ENCODE results near the gene LTBP1. TPM values are rescaled to one million over a fixed set of nuclear protein-coding genes. Genes with fewer than 3 reads are reported as not detected.

The LTBP1 gene
- total RNA-seq, 1 experiment from 2014 or later: 11.8 TPM

DNA sequence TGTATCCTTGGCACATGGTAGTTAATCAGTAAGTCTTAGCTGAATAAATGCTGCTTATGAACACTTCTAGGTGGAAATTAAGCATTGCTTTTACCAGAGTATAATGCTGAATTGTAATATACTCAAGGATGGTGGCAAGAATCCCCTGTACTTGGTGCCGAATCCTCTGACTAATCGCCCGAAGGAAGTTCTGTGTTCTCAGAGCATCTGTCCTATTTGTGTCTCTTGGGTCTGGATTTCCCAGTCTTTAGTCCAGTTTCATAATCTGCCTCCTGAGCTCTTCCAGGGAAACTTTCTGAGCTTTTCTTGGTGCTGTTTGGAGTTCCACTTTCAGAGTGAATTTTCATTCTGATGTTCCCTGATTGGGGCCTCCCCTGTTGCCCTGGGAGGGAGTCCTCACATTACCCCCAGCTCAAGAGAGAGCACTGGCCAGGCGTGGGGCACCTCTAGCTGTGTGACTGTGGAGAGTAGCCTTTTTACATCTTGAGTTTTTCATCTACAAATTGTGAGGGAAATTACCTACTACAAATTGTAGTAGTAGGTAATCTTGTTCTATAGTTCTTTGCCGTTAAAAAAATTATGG is 144.9 kb downstream of the LTBP1 start:
- no peak overlapping the region for H3K4me2 ChIP-seq (ENCODE audit: low read depth, low read length, poor library complexity, severe bottlenecking)
- no peaks in the 10 kb centered on the region for H3K9me3 ChIP-seq (ENCODE audit: low read length)
- no peaks in the 10 kb centered on the region for H4K20me1 ChIP-seq (ENCODE audit: insufficient read depth, low read depth, low read length)
- H3K27ac ChIP-seq (ENCODE audit: low read length): no peak overlapping the region
- H3K4me1 ChIP-seq (ENCODE audit: low read length): no peaks in the 10 kb centered on the region
- DNase-seq: no peak
- H2AFZ ChIP-seq (ENCODE audit: low read length): no peak overlapping the region
- H3K79me2 ChIP-seq (ENCODE audit: low read length): no peaks in the 10 kb centered on the region
- H3K4me3 ChIP-seq (ENCODE audit: low read length): no peak overlapping the region
- no peaks in the 10 kb centered on the region for H3K27me3 ChIP-seq (ENCODE audit: low read length)
- no peaks in the 10 kb centered on the region for H3K36me3 ChIP-seq (ENCODE audit: insufficient read depth, low read length)
- no peak overlapping the region for H3K9ac ChIP-seq (ENCODE audit: low read length)
- no peaks in the 10 kb centered on the region for H3K9me2 ChIP-seq (replicated peaks; ENCODE audit: insufficient read depth, low read length)

DNA sequence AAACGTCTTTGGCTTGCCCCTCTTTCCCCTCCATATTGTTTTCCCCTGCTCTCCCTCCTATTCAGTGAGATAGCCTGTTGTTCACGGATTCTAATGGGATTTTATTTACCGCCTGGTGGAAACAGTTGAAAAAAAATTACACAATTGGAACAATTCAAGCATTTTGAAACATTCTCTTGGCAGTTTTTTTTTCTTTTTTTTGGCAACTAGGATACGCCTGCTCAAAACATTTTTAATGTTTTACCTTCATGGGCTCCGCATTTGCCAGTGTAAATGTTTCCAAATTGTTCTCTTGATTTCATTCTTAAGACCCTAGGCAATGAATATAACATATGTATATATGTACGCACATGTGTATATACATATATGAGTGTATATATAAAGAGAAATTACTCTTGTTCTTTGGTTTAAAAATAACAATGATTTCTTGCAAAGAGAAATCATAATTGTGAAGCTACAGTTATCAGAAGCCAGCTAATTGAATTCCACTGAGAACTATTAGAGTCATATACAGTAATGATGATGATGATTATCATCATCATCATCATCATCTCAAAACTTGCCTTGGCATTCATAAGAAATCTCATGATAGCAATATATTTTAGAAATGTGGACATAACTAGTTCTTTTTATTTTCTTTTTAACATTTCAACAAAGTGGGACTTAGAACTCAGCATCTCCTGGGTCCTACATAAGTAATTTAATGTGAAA is 146.7 kb downstream of the LTBP1 start:
- H3K27me3 ChIP-seq (ENCODE audit: low read length): no peaks in the 10 kb centered on the region
- no peaks in the 10 kb centered on the region for H3K9me3 ChIP-seq (ENCODE audit: low read length)
- no peak overlapping the region for H3K4me3 ChIP-seq (ENCODE audit: low read length)
- H3K79me2 ChIP-seq (ENCODE audit: low read length): no peaks in the 10 kb centered on the region
- H3K4me2 ChIP-seq (ENCODE audit: low read depth, low read length, poor library complexity, severe bottlenecking): no peak overlapping the region
- H4K20me1 ChIP-seq (ENCODE audit: insufficient read depth, low read depth, low read length): no peaks in the 10 kb centered on the region
- no peak for DNase-seq
- H3K9me2 ChIP-seq (replicated peaks; ENCODE audit: insufficient read depth, low read length): no peaks in the 10 kb centered on the region
- H3K27ac ChIP-seq (ENCODE audit: low read length): no peak overlapping the region
- H2AFZ ChIP-seq (ENCODE audit: low read length): no peak overlapping the region
- no peaks in the 10 kb centered on the region for H3K36me3 ChIP-seq (ENCODE audit: insufficient read depth, low read length)
- no peaks in the 10 kb centered on the region for H3K4me1 ChIP-seq (ENCODE audit: low read length)
- H3K9ac ChIP-seq (ENCODE audit: low read length): no peak overlapping the region

DNA sequence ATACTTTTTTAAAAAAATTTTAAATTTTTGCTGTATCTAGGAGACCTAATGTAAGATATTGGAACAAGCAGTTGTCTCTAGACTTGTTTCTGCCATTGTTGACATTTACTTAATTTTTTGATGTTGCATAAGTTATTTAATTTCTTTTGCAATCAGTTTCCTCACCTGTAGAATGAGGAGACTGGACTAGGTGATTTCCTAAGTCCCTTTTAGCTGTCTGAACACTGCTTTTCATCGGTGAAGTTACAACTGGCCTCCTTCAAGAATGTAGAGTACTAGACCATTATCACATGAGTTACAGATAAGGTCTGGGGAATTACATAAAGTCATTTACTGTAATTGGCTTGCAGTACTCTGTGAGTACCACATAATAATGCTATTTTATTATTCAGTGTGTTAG is 147.6 kb downstream of the LTBP1 start:
- Histone ChIP-seq H3K4me1 (ENCODE audit: low read length) (no peaks in the 10 kb centered on the region), H3K9me2 (replicated peaks; ENCODE audit: insufficient read depth, low read length) (no peaks in the 10 kb centered on the region), H3K36me3 (ENCODE audit: insufficient read depth, low read length) (no peaks in the 10 kb centered on the region), H3K9me3 (ENCODE audit: low read length) (no peaks in the 10 kb centered on the region), H3K4me2 (ENCODE audit: low read depth, low read length, poor library complexity, severe bottlenecking) (no peak overlapping the region), H4K20me1 (ENCODE audit: insufficient read depth, low read depth, low read length) (no peaks in the 10 kb centered on the region), H3K27ac (ENCODE audit: low read length) (no peak overlapping the region), H3K27me3 (ENCODE audit: low read length) (no peaks in the 10 kb centered on the region), H3K4me3 (ENCODE audit: low read length) (no peak overlapping the region), H2AFZ (ENCODE audit: low read length) (no peak overlapping the region), H3K9ac (ENCODE audit: low read length) (no peak overlapping the region), H3K79me2 (ENCODE audit: low read length) (no peaks in the 10 kb centered on the region)
- DNase-seq: no peak

DNA sequence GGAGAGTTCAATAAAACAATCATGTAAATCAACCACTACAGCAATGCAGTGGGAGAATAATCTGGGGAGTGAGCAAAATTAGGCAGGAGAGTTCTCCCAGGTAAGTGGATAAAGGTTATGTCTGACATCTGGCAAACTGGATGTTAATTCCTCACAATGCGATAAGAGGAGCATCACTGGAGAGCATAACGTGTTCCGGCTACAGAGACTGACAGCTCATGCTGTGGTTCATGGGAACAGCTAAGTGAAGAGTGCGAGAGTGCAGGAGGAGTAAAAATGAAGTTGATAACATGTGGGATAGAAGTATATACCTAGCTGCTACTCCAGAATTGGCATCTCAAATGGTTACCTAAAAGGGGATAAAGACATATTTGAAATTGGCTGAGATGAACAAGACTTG is 153.2 kb downstream of the LTBP1 start:
- Histone ChIP-seq H4K20me1 (ENCODE audit: insufficient read depth, low read depth, low read length) (peaks cover 6% of the 10 kb centered on the region; the same call in 1 of the 2 replicates), H3K79me2 (ENCODE audit: low read length) (no peaks in the 10 kb centered on the region)

DNA sequence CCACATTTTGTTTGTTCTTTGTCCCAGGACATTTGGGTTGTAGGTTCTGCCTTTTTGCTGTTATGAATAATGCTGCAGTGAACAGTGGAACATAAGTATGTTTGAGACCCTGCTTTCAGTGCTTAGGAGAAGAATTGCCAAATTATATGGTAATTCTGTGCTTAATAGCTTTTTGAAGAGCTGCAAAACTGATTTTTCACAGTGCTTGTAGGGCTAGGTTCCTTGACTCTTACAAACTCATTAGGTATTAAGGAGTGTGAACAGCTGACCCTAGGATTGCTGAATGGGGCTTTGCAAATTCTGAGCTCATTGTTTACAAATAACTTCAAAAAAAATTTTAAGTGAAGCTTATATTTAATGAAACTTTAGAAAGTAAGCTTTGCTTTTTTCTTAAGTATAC is 154.2 kb downstream of the LTBP1 start:
- Histone ChIP-seq H3K9me3 (ENCODE audit: low read length) (no peaks in the 10 kb centered on the region), H3K9me2 (replicated peaks; ENCODE audit: insufficient read depth, low read length) (no peaks in the 10 kb centered on the region), H4K20me1 (ENCODE audit: insufficient read depth, low read depth, low read length) (peaks cover 6% of the 10 kb centered on the region; the same call in 1 of the 2 replicates), H3K36me3 (ENCODE audit: insufficient read depth, low read length) (no peaks in the 10 kb centered on the region), H3K4me3 (ENCODE audit: low read length) (no peak overlapping the region), H3K27ac (ENCODE audit: low read length) (no peak overlapping the region), H3K4me1 (ENCODE audit: low read length) (no peaks in the 10 kb centered on the region), H3K27me3 (ENCODE audit: low read length) (no peaks in the 10 kb centered on the region), H2AFZ (ENCODE audit: low read length) (no peak overlapping the region), H3K9ac (ENCODE audit: low read length) (no peak overlapping the region), H3K79me2 (ENCODE audit: low read length) (no peaks in the 10 kb centered on the region), H3K4me2 (ENCODE audit: low read depth, low read length, poor library complexity, severe bottlenecking) (no peak overlapping the region)
- no peak for DNase-seq

More for the DNA sequence above, 153.2 kb downstream of the LTBP1 start:
- Histone ChIP-seq H3K9me3 (ENCODE audit: low read length) (no peaks in the 10 kb centered on the region), H3K4me3 (ENCODE audit: low read length) (no peak overlapping the region), H3K9ac (ENCODE audit: low read length) (no peak overlapping the region), H3K27ac (ENCODE audit: low read length) (no peak overlapping the region), H3K4me2 (ENCODE audit: low read depth, low read length, poor library complexity, severe bottlenecking) (no peak overlapping the region), H2AFZ (ENCODE audit: low read length) (no peak overlapping the region), H3K4me1 (ENCODE audit: low read length) (no peaks in the 10 kb centered on the region), H3K9me2 (replicated peaks; ENCODE audit: insufficient read depth, low read length) (no peaks in the 10 kb centered on the region), H3K27me3 (ENCODE audit: low read length) (no peaks in the 10 kb centered on the region), H3K36me3 (ENCODE audit: insufficient read depth, low read length) (no peaks in the 10 kb centered on the region)
- no peak for DNase-seq

DNA sequence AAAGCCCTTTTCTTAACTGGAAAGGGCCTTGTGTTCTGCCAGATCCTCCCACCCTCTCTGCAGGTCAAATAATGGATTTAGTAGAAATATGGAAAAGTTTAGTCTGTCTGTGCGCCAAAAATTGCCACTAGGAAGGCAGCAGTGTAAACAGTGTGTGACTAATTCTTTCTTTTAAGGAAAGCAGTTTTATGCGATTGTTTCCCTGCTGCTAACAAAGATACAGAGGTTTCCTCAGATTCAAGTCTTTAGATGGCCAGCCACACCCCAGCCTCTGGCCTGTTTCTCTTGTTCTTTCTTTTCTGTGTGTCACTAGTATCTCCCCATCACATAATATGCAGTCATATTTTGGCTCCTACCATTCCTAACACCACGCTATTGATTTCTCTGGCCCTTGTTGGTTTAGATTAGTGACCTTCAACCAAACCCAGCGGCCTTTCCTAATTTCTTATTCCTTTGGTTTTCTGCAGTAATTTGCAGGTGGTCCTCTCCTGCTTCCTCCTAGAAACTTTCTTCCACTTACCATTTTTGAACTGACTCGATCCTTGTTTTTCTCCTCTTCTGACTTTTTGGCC is 157.4 kb downstream of the LTBP1 start:
- H3K79me2 ChIP-seq (ENCODE audit: low read length): no peaks in the 10 kb centered on the region
- H3K4me3 ChIP-seq (ENCODE audit: low read length): no peak overlapping the region
- no peaks in the 10 kb centered on the region for H3K9me2 ChIP-seq (replicated peaks; ENCODE audit: insufficient read depth, low read length)
- no peak overlapping the region for H3K27ac ChIP-seq (ENCODE audit: low read length)
- H2AFZ ChIP-seq (ENCODE audit: low read length): no peak overlapping the region
- no peak for DNase-seq
- peaks cover 6% of the 10 kb centered on the region; the same call in 1 of the 2 replicates for H4K20me1 ChIP-seq (ENCODE audit: insufficient read depth, low read depth, low read length)
- no peak overlapping the region for H3K4me2 ChIP-seq (ENCODE audit: low read depth, low read length, poor library complexity, severe bottlenecking)
- no peaks in the 10 kb centered on the region for H3K36me3 ChIP-seq (ENCODE audit: insufficient read depth, low read length)
- H3K27me3 ChIP-seq (ENCODE audit: low read length): no peaks in the 10 kb centered on the region
- H3K9me3 ChIP-seq (ENCODE audit: low read length): no peaks in the 10 kb centered on the region
- H3K9ac ChIP-seq (ENCODE audit: low read length): no peak overlapping the region
- no peaks in the 10 kb centered on the region for H3K4me1 ChIP-seq (ENCODE audit: low read length)

DNA sequence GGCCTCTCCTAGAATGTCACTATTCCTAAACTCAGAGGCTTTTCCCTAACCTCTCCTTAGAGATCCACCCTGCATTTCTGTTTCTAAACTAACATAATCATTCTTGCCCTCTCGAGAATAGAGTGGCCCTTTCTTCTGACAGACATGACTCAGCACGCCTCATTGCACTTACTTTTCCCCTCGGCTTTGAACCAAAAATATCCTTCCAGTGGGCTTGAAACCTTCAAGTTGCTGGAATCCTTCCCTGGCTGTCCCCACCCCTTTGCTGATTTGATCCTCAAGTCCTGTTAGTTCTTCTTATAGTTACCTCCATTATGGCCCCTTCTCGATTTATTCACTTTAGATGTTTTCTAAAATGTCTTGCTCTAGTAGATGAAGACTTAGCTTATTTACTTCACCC is 158.0 kb downstream of the LTBP1 start:
- peaks cover 7% of the 10 kb centered on the region; the same call in 1 of the 2 replicates for H4K20me1 ChIP-seq (ENCODE audit: insufficient read depth, low read depth, low read length)
- H3K36me3 ChIP-seq (ENCODE audit: insufficient read depth, low read length): no peaks in the 10 kb centered on the region
- H3K9me3 ChIP-seq (ENCODE audit: low read length): no peaks in the 10 kb centered on the region
- H3K4me2 ChIP-seq (ENCODE audit: low read depth, low read length, poor library complexity, severe bottlenecking): no peak overlapping the region
- H3K27ac ChIP-seq (ENCODE audit: low read length): no peak overlapping the region
- H2AFZ ChIP-seq (ENCODE audit: low read length): no peak overlapping the region
- H3K79me2 ChIP-seq (ENCODE audit: low read length): no peaks in the 10 kb centered on the region
- H3K4me3 ChIP-seq (ENCODE audit: low read length): no peak overlapping the region
- no peaks in the 10 kb centered on the region for H3K27me3 ChIP-seq (ENCODE audit: low read length)
- DNase-seq: no peak
- H3K4me1 ChIP-seq (ENCODE audit: low read length): no peaks in the 10 kb centered on the region
- no peaks in the 10 kb centered on the region for H3K9me2 ChIP-seq (replicated peaks; ENCODE audit: insufficient read depth, low read length)
- no peak overlapping the region for H3K9ac ChIP-seq (ENCODE audit: low read length)

DNA sequence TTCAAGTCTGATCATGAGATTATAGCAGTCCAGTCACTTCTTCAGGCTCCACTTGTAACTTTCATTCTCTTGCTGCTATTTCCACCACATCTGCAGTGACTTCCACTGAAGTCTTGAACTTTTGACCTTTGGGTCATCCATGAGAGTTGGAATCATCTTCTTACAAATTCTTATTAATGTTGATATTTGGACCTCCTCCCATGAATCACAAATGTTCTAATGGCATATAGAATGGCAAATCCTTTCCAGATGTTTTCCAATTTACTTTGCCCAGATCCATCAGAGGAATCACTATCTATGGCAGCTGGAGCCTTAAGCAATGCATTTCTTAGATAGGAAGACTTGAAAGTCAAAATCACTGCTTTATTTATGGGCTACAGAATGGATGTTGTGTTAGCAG is 159.4 kb downstream of the LTBP1 start:
- no peaks in the 10 kb centered on the region for H3K4me1 ChIP-seq (ENCODE audit: low read length)
- H3K36me3 ChIP-seq (ENCODE audit: insufficient read depth, low read length): no peaks in the 10 kb centered on the region
- no peak overlapping the region for H3K27ac ChIP-seq (ENCODE audit: low read length)
- H3K9me3 ChIP-seq (ENCODE audit: low read length): no peaks in the 10 kb centered on the region
- H3K79me2 ChIP-seq (ENCODE audit: low read length): no peaks in the 10 kb centered on the region
- no peak overlapping the region for H3K9ac ChIP-seq (ENCODE audit: low read length)
- no peak for DNase-seq
- no peaks in the 10 kb centered on the region for H3K27me3 ChIP-seq (ENCODE audit: low read length)
- peaks cover 10% of the 10 kb centered on the region; the same call in 1 of the 2 replicates for H4K20me1 ChIP-seq (ENCODE audit: insufficient read depth, low read depth, low read length)
- H3K9me2 ChIP-seq (replicated peaks; ENCODE audit: insufficient read depth, low read length): no peaks in the 10 kb centered on the region
- no peak overlapping the region for H3K4me3 ChIP-seq (ENCODE audit: low read length)
- H2AFZ ChIP-seq (ENCODE audit: low read length): no peak overlapping the region
- no peak overlapping the region for H3K4me2 ChIP-seq (ENCODE audit: low read depth, low read length, poor library complexity, severe bottlenecking)
